ENCODE results near the gene PIK3C2G. TPM values are rescaled to one million over a fixed set of nuclear protein-coding genes. Genes with fewer than 3 reads are reported as not detected.

The PIK3C2G gene
- total and polyA plus RNA-seq, 10 of the 15 experiments (the other 5 are each of a cell fraction or from before 2014, with no cell fraction given) = not detected

GRCh38 chr12:18428416-18428815, 167.1 kb downstream of the PIK3C2G start:
- H3K79me2 ChIP-seq (ENCODE audit: control insufficient read depth, insufficient read depth, low read length) = no peaks in the 10 kb centered on the region
- H3K4me3 ChIP-seq = no peak overlapping the region
- FAIRE-seq (no peak), DNase-seq (ENCODE audit: low read depth, low spot score) (no peak), ATAC-seq (no peak)
- ChIA-PET RAD21 (ENCODE audit: unreplicated experiment) (no interaction called here), CTCF (interaction anchor here (1.2 to 1.4 kb wide), 2 partner anchors 178 to 758 kb away, joined by 5 read pairs; no protein-coding TSS in a partner anchor), POLR2A (no interaction called here), SMC1A (ENCODE audit: uncharacterized antibody, unreplicated experiment) (interaction anchor here (0.6 kb wide), 1 partner anchor 632 kb away, joined by 3 read pairs; no protein-coding TSS in a partner anchor)
- TF ChIP-seq IRF5 (IDR thresholded peaks at IDR 0.05; ENCODE audit: borderline replicate concordance) = no peak
- no peak for TF ChIP-seq SMARCA5 (IDR thresholded peaks at IDR 0.05)
- TF ChIP-seq YY1 (IDR thresholded peaks at IDR 0.05; ENCODE audit: low read depth, low read length) = no peak
- TF ChIP-seq GATAD2B (conservative IDR thresholded peaks at IDR 0.05; ENCODE audit: low read depth) = no peak
- no peaks in the 10 kb centered on the region for H4K20me1 ChIP-seq (ENCODE audit: control insufficient read depth, insufficient read depth)
- H3K4me1 ChIP-seq (ENCODE audit: control insufficient read depth, insufficient read depth, low read length) = no peaks in the 10 kb centered on the region
- H2AFZ ChIP-seq (ENCODE audit: control insufficient read depth, low read depth, low read length) = no peak overlapping the region
- no TSS peak for BruUV-seq (replicated peaks)
- in situ Hi-C loops (cut with MboI) (no loop called here), intact Hi-C loops (cut with micrococcal nuclease; ENCODE audit: unreplicated experiment) (no loop called here)
- H3K36me3 ChIP-seq (ENCODE audit: control insufficient read depth in 2 of 2, insufficient read depth in 2 of 2, low read length in 1 of 2) = no peaks in the 10 kb centered on the region
- no peaks in the 10 kb centered on the region for H3K9me3 ChIP-seq (replicated peaks; ENCODE audit: control insufficient read depth, insufficient read depth, low read length)
- 19% methylated on average over 2 of the region's 2 CpGs for WGBS (ENCODE audit: insufficient coverage, insufficient replicate concordance, low lambda C conversion rate, missing lambda C conversion rate)
- H3K27me3 ChIP-seq (replicated peaks in 1 of 2; ENCODE audit: control insufficient read depth in 2 of 2, insufficient read depth in 2 of 2, low read length in 1 of 2) = no peaks in the 10 kb centered on the region
- H3K9ac ChIP-seq (ENCODE audit: control insufficient read depth, insufficient read depth, low read length) = no peak overlapping the region
- no peak overlapping the region for H3K27ac ChIP-seq (ENCODE audit: control insufficient read depth, insufficient read depth)
- no peak overlapping the region for H3K4me2 ChIP-seq (ENCODE audit: control insufficient read depth, insufficient read depth)

GRCh38 chr12:18429366-18429765, 168.0 kb downstream of the PIK3C2G start:
- no peaks in the 10 kb centered on the region for H3K9me3 ChIP-seq (replicated peaks; ENCODE audit: control insufficient read depth, insufficient read depth, low read length)
- no peak overlapping the region for H3K4me2 ChIP-seq (ENCODE audit: control insufficient read depth, insufficient read depth)
- SMC1A ChIA-PET (ENCODE audit: uncharacterized antibody, unreplicated experiment) = no interaction called here
- BruUV-seq (replicated peaks) = no TSS peak
- RAD21 ChIA-PET (ENCODE audit: unreplicated experiment) = no interaction called here
- no peak for TF ChIP-seq TCF3 (IDR thresholded peaks at IDR 0.05; ENCODE audit: borderline replicate concordance, insufficient read depth, low read depth, low read length)
- TF ChIP-seq CBX5 (IDR thresholded peaks at IDR 0.05; ENCODE audit: low read depth) = no peak
- TF ChIP-seq BCL3 (IDR thresholded peaks at IDR 0.05; ENCODE audit: borderline replicate concordance, insufficient read depth, low read depth, low read length, poor library complexity, severe bottlenecking) = no peak
- no peak for TF ChIP-seq RCOR1 (conservative IDR thresholded peaks at IDR 0.05; ENCODE audit: low read depth, low read length)
- no peak for TF ChIP-seq CHD4 (IDR thresholded peaks at IDR 0.05)
- TF ChIP-seq NFYB (IDR thresholded peaks at IDR 0.05; ENCODE audit: insufficient read depth, low read depth, low read length) = no peak
- TF ChIP-seq ELK1 (IDR thresholded peaks at IDR 0.05; ENCODE audit: low read depth, low read length) = no peak
- WGBS (ENCODE audit: insufficient coverage, insufficient replicate concordance, low lambda C conversion rate, missing lambda C conversion rate) = 54% methylated on average over 1 of the region's 1 CpG
- H2AFZ ChIP-seq (ENCODE audit: control insufficient read depth, low read depth, low read length) = no peak overlapping the region
- H3K4me3 ChIP-seq = no peak overlapping the region
- H3K4me1 ChIP-seq (ENCODE audit: control insufficient read depth, insufficient read depth, low read length) = no peaks in the 10 kb centered on the region
- in situ Hi-C loops (cut with MboI) (no loop called here), intact Hi-C loops (cut with micrococcal nuclease; ENCODE audit: unreplicated experiment) (no loop called here)
- ATAC-seq (no peak), FAIRE-seq (no peak), DNase-seq (ENCODE audit: low read depth, low spot score) (no peak)
- H4K20me1 ChIP-seq (ENCODE audit: control insufficient read depth, insufficient read depth) = no peaks in the 10 kb centered on the region
- POLR2A ChIA-PET = no interaction called here
- H3K36me3 ChIP-seq (ENCODE audit: control insufficient read depth in 2 of 2, insufficient read depth in 2 of 2, low read length in 1 of 2) = no peaks in the 10 kb centered on the region
- H3K27me3 ChIP-seq (replicated peaks in 1 of 2; ENCODE audit: control insufficient read depth in 2 of 2, insufficient read depth in 2 of 2, low read length in 1 of 2) = no peaks in the 10 kb centered on the region
- no peak overlapping the region for H3K27ac ChIP-seq (ENCODE audit: control insufficient read depth, insufficient read depth)
- CTCF ChIA-PET = interaction anchor here (1.4 kb wide), 1 partner anchor 757 kb away, joined by 5 read pairs; no protein-coding TSS in a partner anchor
- H3K9ac ChIP-seq (ENCODE audit: control insufficient read depth, insufficient read depth, low read length) = no peak overlapping the region
- H3K79me2 ChIP-seq (ENCODE audit: control insufficient read depth, insufficient read depth, low read length) = no peaks in the 10 kb centered on the region

Measured in GM12878 (cell line).